ENCODE measurements around the gene TCL1A.

TCL1A gene

DNA sequence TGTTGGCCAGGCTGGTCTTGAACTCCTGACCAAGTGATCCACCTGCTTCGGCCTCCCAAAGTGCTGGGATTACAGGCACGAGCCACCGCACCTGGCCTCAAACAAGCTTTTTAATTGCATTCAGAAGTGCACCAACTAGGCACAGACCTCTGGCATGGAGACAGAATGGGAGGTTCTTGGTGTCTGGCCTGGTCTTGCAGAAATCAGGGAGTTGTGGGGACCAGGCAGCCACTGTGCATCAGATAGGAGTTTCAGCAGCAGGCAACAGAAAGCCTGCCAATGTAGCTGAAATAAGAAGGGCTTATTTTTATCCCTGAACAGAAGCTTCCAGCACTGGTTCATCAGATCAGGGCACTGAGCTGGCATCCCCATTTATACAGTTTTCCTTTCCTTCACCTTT lies 49.9 kb downstream of the TCL1A start:
- H3K4me3 ChIP-seq (ENCODE audit: low read depth in 1 of 2, low read length in 1 of 2) = no peak overlapping the region
- no peaks in the 10 kb centered on the region for H3K4me1 ChIP-seq (ENCODE audit: control insufficient read depth in 1 of 2, insufficient read depth in 1 of 2, low read depth in 1 of 2, low read length in 1 of 2)
- H3K27me3 ChIP-seq = peaks cover 5% of the 10 kb centered on the region
- no peaks in the 10 kb centered on the region for H3K9me3 ChIP-seq
- TF ChIP-seq, protein P1, sequence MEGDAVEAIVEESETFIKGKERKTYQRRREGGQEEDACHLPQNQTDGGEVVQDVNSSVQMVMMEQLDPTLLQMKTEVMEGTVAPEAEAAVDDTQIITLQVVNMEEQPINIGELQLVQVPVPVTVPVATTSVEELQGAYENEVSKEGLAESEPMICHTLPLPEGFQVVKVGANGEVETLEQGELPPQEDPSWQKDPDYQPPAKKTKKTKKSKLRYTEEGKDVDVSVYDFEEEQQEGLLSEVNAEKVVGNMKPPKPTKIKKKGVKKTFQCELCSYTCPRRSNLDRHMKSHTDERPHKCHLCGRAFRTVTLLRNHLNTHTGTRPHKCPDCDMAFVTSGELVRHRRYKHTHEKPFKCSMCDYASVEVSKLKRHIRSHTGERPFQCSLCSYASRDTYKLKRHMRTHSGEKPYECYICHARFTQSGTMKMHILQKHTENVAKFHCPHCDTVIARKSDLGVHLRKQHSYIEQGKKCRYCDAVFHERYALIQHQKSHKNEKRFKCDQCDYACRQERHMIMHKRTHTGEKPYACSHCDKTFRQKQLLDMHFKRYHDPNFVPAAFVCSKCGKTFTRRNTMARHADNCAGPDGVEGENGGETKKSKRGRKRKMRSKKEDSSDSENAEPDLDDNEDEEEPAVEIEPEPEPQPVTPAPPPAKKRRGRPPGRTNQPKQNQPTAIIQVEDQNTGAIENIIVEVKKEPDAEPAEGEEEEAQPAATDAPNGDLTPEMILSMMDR (IDR thresholded peaks at IDR 0.05) = no peak
- no peak overlapping the region for H3K27ac ChIP-seq
- no peaks in the 10 kb centered on the region for H3K36me3 ChIP-seq

DNA sequence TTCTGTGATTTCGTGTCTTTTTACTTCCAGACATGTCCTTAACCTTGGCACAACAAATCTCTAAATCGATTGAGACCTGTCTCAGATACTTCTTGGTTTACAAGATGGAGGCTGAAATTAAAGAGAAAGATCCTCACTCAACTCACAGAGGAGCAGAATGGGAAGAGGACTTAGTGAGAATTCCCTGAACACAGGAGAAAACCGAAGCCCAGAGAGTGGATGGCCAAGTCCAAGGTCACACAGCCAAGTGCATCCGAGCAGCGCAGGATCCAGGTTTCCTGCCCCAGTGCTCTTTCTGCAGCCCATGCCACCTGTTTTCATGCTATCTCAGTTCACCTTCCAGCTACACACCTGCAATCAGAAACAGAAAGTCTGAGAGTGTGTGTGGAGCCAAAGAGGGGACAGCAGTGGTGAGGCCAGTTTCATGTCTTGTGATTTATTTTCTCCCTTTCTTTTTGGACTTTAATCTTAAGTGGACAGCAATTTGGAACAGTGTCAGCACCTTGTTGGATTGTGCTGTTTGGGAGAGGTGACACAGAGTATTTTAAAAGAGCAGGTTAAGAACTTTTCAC lies 50.6 kb downstream of the TCL1A start:
- Histone ChIP-seq H3K4me3 (ENCODE audit: low read depth in 1 of 2, low read length in 1 of 2) (no peak overlapping the region), H3K9me3 (no peaks in the 10 kb centered on the region), H3K4me1 (ENCODE audit: control insufficient read depth in 1 of 2, insufficient read depth in 1 of 2, low read depth in 1 of 2, low read length in 1 of 2) (no peaks in the 10 kb centered on the region), H3K36me3 (no peaks in the 10 kb centered on the region), H3K27me3 (peaks cover 5% of the 10 kb centered on the region), H3K27ac (no peak overlapping the region)
- TF ChIP-seq, protein P1 (IDR thresholded peaks at IDR 0.05) = no peak

DNA sequence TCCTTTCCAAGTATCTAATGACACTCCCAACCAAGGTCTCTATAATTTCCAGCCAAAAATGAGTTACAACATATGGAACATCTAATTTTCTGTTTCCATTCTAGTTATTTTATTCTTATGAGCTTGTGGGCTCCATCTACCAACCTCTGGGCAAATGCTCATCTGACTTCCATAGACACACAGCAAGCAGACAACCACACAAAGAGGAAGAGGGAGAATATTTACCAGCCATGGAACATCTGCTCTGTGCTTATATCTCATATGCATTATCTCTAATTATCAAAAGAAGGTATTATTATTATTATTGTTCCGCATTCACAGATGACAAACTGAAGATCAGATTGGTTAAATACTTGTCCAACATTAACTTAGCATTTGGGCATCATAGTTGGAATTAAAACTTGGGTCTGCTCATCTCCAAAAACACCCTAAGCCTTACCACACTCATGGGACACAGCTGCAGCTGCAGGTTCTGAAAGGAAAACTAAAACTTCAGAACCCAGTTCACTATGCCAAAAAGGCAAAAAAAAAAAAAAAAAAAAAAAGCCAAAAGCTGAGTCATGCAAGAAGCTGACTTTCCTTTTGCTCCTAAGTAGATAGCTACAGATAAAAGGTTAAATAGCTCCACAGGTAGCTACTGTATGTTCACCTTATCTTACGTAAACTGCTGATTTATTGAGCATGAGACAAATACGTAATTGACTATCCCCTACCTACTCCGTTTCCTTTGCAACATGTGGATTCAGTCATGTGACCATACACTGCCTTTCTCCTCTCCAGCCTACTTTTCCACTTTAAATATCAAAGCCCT lies 51.3 kb downstream of the TCL1A start:
- Histone ChIP-seq H3K4me1 (ENCODE audit: control insufficient read depth in 1 of 2, insufficient read depth in 1 of 2, low read depth in 1 of 2, low read length in 1 of 2) (no peaks in the 10 kb centered on the region), H3K27me3 (peaks cover 5% of the 10 kb centered on the region), H3K36me3 (no peaks in the 10 kb centered on the region), H3K4me3 (ENCODE audit: low read depth in 1 of 2, low read length in 1 of 2) (no peak overlapping the region), H3K9me3 (no peaks in the 10 kb centered on the region), H3K27ac (no peak overlapping the region)
- TF ChIP-seq, protein P1 (IDR thresholded peaks at IDR 0.05) = no peak

DNA sequence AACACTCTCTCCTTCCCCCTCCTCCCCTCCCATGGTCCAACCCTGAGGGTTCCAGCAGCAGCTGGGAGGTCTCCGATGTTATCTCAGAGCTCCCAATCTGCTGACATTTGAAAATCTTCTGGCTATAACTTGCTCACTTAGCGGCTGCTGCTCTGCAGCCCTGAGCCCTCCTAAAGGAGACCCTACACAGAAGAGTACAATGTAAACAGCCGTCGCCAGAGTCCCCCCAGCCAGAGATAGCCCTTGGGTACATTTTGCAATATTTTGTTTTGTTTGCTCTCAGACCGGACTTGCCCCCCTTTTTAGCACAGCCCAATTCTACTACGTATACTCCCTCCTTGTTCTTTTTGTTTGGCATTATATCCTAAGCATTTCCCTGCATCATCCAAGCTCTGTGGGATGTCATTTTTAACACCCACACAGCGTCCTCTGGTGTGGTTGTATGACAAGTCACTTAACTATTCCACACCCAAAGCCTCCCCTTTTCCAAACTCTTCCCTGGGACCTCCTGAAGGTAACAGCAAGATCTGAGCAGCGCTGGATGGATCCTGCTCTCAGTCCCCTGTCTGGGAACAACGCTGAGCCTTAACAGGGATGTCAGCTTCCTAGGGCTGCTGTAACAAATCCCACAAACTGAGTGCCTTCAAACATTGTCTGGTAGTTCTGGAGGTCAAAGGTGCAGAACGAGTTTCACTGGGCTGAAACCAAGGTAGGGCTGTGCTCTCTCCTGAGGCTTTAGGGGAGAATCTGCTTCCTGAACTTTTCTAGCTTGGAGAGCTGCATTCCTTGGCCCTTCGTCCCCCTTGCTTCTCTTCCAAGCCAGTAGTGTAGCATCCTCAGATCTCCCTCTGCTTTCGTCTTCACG lies 53.0 kb downstream of the TCL1A start:
- H3K4me1 ChIP-seq (ENCODE audit: control insufficient read depth in 1 of 2, insufficient read depth in 1 of 2, low read depth in 1 of 2, low read length in 1 of 2) = no peaks in the 10 kb centered on the region
- no peaks in the 10 kb centered on the region for H3K36me3 ChIP-seq
- H3K27ac ChIP-seq = no peak overlapping the region
- TF ChIP-seq, protein P1 (IDR thresholded peaks at IDR 0.05) = no peak
- H3K9me3 ChIP-seq = no peaks in the 10 kb centered on the region
- no peak overlapping the region for H3K4me3 ChIP-seq (ENCODE audit: low read depth in 1 of 2, low read length in 1 of 2)
- peaks cover 5% of the 10 kb centered on the region for H3K27me3 ChIP-seq

DNA sequence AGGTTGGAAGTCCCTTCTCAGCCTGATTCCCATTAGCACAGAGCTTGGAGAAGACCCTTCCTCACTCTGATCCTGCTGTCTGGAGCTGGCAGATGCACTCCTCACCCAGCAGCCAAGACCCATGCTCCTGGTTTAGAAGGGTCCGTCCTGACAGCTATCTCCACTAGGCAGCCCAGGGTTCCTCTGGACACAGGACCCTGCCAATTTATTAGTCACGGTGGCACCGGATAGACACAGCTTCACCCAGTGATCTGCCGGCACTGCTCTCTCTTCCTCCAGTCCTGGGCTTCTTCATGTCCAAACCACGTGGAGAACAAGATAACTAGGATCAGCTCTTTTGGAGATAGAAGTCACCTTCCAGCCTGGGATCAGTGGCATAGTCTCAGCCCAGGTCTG lies 53.9 kb downstream of the TCL1A start:
- Histone ChIP-seq H3K4me1 (ENCODE audit: control insufficient read depth in 1 of 2, insufficient read depth in 1 of 2, low read depth in 1 of 2, low read length in 1 of 2) (no peaks in the 10 kb centered on the region), H3K27ac (no peak overlapping the region), H3K36me3 (no peaks in the 10 kb centered on the region), H3K9me3 (no peaks in the 10 kb centered on the region), H3K4me3 (ENCODE audit: low read depth in 1 of 2, low read length in 1 of 2) (no peak overlapping the region), H3K27me3 (peaks cover 5% of the 10 kb centered on the region)
- TF ChIP-seq, protein P1 (IDR thresholded peaks at IDR 0.05) = no peak
